WTC11 (cell line): ENCODE results near the gene MC2R. TPM values are rescaled to one million over a fixed set of nuclear protein-coding genes. Genes with fewer than 3 reads are reported as not detected.

Source experiments
- ATAC-seq: fragments of 200-7000 bp; cut with Tn5 transposase; 2 replicates; pipeline ENCODE4 v1.10.0; 2021; ENCODE audit warnings: mild to moderate bottlenecking, moderate library complexity
- CTCF ChIA-PET: fragments of 300-600 bp; sonication (Branson Sonifier 250); formaldehyde crosslinking; loops from one replicate; lab custom pipeline; 2021; ENCODE audit warnings: antibody characterized with exemption; lab: Charles Lee
- POLR2A ChIA-PET: fragments of 350-600 bp; sonication (Branson Sonifier 250); formaldehyde crosslinking; loops from one replicate; lab custom pipeline; 2021; ENCODE audit warnings: antibody characterized with exemption; lab: Charles Lee
- DNase-seq: peaks from one replicate; pipeline ENCODE4 v3.0.0; 2021; ENCODE audit warnings: low spot score
- H3K27ac Mint-ChIP-seq: 2 replicates; pipeline ENCODE4 v1.8.0; 2021; ENCODE audit warnings: mixed read lengths
- H3K27me3 Mint-ChIP-seq: 2 replicates; pipeline ENCODE4 v1.8.0; 2021; ENCODE audit warnings: low read depth, mild to moderate bottlenecking, moderate library complexity, mixed read lengths
- H3K36me3 Mint-ChIP-seq: 2 replicates; pipeline ENCODE4 v1.8.0; 2021; ENCODE audit warnings: mixed read lengths
- H3K4me1 Mint-ChIP-seq: 2 replicates; pipeline ENCODE4 v1.8.0; 2022; ENCODE audit warnings: mixed read lengths
- H3K4me3 Mint-ChIP-seq: 2 replicates; pipeline ENCODE4 v1.8.0; 2021; ENCODE audit warnings: mild to moderate bottlenecking, moderate library complexity, mixed read lengths
- H3K9me3 Mint-ChIP-seq: 2 replicates; pipeline ENCODE4 v1.8.0; 2021; ENCODE audit warnings: mixed read lengths
- FOXP1 ChIP-seq: sonication (generic); formaldehyde crosslinking; IDR thresholded peaks from 2 replicates; pipeline ENCODE4 v1.8.0; 2022; ENCODE audit warnings: missing genetic modification reagents, mild to moderate bottlenecking, moderate library complexity, borderline replicate concordance
- JUN ChIP-seq: sonication (generic); formaldehyde crosslinking; IDR thresholded peaks from 2 replicates; pipeline ENCODE4 v1.8.0; 2023; ENCODE audit warnings: mild to moderate bottlenecking, missing genetic modification reagents
- NFATC4 ChIP-seq: fragments of 250-450 bp; sonication (Bioruptor Pico); IDR thresholded peaks from 2 replicates; pipeline ENCODE4 v1.9.0; 2021; ENCODE audit warnings: mild to moderate bottlenecking
- NFYB ChIP-seq: sonication (generic); formaldehyde crosslinking; conservative IDR thresholded peaks from 2 replicates; pipeline ENCODE4 v1.8.0; 2022; ENCODE audit warnings: low read depth, missing genetic modification reagents
- PRRX2 ChIP-seq: fragments of 250-450 bp; sonication (Bioruptor Pico); IDR thresholded peaks from 2 replicates; pipeline ENCODE4 v1.8.0; 2021; ENCODE audit warnings: mild to moderate bottlenecking
- SMAD3 ChIP-seq: sonication (generic); formaldehyde crosslinking; IDR thresholded peaks from 2 replicates; pipeline ENCODE4 v1.8.0; 2022; ENCODE audit warnings: missing genetic modification reagents, mild to moderate bottlenecking, borderline replicate concordance
- TEAD4 ChIP-seq: sonication (generic); formaldehyde crosslinking; IDR thresholded peaks from 2 replicates; pipeline ENCODE4 v1.8.0; 2022; ENCODE audit warnings: mild to moderate bottlenecking, missing genetic modification reagents
- TP53 ChIP-seq: sonication (generic); formaldehyde crosslinking; IDR thresholded peaks from 2 replicates; pipeline ENCODE4 v1.8.1; 2023; ENCODE audit warnings: mild to moderate bottlenecking, missing genetic modification reagents
- ZBTB21 ChIP-seq: sonication (generic); formaldehyde crosslinking; IDR thresholded peaks from 2 replicates; pipeline ENCODE4 v1.8.1; 2023; ENCODE audit warnings: mild to moderate bottlenecking, missing genetic modification reagents, borderline replicate concordance
- ZNF138 ChIP-seq: sonication (generic); formaldehyde crosslinking; conservative IDR thresholded peaks from 2 replicates; pipeline ENCODE4 v1.8.1; 2022; ENCODE audit warnings: mild to moderate bottlenecking, moderate library complexity, missing genetic modification reagents
- ZNF219 ChIP-seq: sonication (generic); formaldehyde crosslinking; IDR thresholded peaks from 2 replicates; pipeline ENCODE4 v1.8.0; 2023; ENCODE audit warnings: missing genetic modification reagents, mild to moderate bottlenecking, borderline replicate concordance
- ZNF396 ChIP-seq: fragments of 250-450 bp; sonication (Bioruptor Pico); IDR thresholded peaks from 2 replicates; pipeline ENCODE4 v1.8.0; 2021; ENCODE audit warnings: mild to moderate bottlenecking, moderate library complexity, borderline replicate concordance
- total RNA-seq: library from RNA; stranded (reverse); gene quantifications from 3 replicates; pipeline ENCODE4 v1.2.3, GENCODE V29; 2021
- TF ChIP-seq, protein P1 (sequence below): sonication (generic); formaldehyde crosslinking; IDR thresholded peaks from 2 replicates; pipeline ENCODE4 v1.8.1; 2022; ENCODE audit warnings: low read depth, mild to moderate bottlenecking, moderate library complexity, missing genetic modification reagents, borderline replicate concordance
- TF ChIP-seq, protein P2 (sequence below): sonication (generic); formaldehyde crosslinking; IDR thresholded peaks from 2 replicates; pipeline ENCODE4 v1.8.1; 2023; ENCODE audit warnings: mild to moderate bottlenecking, missing genetic modification reagents, borderline replicate concordance
- TF ChIP-seq, protein P3 (sequence below): sonication (generic); formaldehyde crosslinking; conservative IDR thresholded peaks from 2 replicates; pipeline ENCODE4 v1.8.1; 2022; ENCODE audit warnings: mild to moderate bottlenecking, missing genetic modification reagents
- TF ChIP-seq, protein P4 (sequence below): sonication (generic); formaldehyde crosslinking; IDR thresholded peaks from 2 replicates; pipeline ENCODE4 v1.8.1; 2023; ENCODE audit warnings: mild to moderate bottlenecking, moderate library complexity, missing genetic modification reagents
- TF ChIP-seq, protein P5 (sequence below): sonication (generic); formaldehyde crosslinking; IDR thresholded peaks from 2 replicates; pipeline ENCODE4 v1.8.1; 2022; ENCODE audit warnings: mild to moderate bottlenecking, missing genetic modification reagents, moderate library complexity, borderline replicate concordance

MC2R gene
- total RNA-seq, 1 experiment from 2014 or later: not detected

DNA sequence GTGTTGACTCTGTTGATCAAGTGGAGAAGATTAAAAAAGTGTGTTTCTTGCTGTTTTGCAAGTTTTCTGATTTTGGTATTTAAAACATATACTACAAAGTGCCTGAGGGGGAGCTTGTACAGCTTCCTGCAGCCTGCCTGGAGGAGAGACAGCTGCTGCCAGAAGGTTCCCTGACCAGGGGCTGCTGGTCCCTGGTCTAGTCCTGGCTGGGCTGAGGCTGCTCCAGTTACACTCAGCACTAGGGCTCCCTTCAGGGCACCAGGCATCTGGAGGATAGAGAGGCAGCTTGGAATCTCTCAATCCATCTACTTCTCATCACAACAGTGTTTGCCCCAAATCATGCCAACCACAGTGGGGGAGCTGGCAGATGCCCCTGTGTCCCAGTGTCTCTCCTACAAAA is 4.8 kb downstream of the MC2R start:
- Mint-ChIP-seq H3K36me3 (no peaks in the 10 kb centered on the region), H3K4me1 (no peaks in the 10 kb centered on the region), H3K27me3 (no peaks in the 10 kb centered on the region), H3K27ac (no peak overlapping the region), H3K4me3 (no peak overlapping the region), H3K9me3 (no peaks in the 10 kb centered on the region)
- TF ChIP-seq ZNF396 (CRISPR knock-in tag) (no peak), JUN (CRISPR knock-in tag) (no peak), ZNF219 (CRISPR knock-in tag) (no peak), NFYB (CRISPR knock-in tag) (no peak), NFATC4 (CRISPR knock-in tag) (no peak), TEAD4 (CRISPR knock-in tag) (no peak), ZNF138 (CRISPR knock-in tag) (no peak), ZBTB21 (CRISPR knock-in tag) (no peak), PRRX2 (CRISPR knock-in tag) (no peak)
- TF ChIP-seq, protein P1, sequence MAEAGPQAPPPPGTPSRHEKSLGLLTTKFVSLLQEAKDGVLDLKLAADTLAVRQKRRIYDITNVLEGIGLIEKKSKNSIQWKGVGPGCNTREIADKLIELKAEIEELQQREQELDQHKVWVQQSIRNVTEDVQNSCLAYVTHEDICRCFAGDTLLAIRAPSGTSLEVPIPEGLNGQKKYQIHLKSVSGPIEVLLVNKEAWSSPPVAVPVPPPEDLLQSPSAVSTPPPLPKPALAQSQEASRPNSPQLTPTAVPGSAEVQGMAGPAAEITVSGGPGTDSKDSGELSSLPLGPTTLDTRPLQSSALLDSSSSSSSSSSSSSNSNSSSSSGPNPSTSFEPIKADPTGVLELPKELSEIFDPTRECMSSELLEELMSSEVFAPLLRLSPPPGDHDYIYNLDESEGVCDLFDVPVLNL (CRISPR knock-in tag): no peak
- TF ChIP-seq, protein P2, sequence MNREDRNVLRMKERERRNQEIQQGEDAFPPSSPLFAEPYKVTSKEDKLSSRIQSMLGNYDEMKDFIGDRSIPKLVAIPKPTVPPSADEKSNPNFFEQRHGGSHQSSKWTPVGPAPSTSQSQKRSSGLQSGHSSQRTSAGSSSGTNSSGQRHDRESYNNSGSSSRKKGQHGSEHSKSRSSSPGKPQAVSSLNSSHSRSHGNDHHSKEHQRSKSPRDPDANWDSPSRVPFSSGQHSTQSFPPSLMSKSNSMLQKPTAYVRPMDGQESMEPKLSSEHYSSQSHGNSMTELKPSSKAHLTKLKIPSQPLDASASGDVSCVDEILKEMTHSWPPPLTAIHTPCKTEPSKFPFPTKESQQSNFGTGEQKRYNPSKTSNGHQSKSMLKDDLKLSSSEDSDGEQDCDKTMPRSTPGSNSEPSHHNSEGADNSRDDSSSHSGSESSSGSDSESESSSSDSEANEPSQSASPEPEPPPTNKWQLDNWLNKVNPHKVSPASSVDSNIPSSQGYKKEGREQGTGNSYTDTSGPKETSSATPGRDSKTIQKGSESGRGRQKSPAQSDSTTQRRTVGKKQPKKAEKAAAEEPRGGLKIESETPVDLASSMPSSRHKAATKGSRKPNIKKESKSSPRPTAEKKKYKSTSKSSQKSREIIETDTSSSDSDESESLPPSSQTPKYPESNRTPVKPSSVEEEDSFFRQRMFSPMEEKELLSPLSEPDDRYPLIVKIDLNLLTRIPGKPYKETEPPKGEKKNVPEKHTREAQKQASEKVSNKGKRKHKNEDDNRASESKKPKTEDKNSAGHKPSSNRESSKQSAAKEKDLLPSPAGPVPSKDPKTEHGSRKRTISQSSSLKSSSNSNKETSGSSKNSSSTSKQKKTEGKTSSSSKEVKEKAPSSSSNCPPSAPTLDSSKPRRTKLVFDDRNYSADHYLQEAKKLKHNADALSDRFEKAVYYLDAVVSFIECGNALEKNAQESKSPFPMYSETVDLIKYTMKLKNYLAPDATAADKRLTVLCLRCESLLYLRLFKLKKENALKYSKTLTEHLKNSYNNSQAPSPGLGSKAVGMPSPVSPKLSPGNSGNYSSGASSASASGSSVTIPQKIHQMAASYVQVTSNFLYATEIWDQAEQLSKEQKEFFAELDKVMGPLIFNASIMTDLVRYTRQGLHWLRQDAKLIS (CRISPR knock-in tag): no peak
- TF ChIP-seq, protein P3, sequence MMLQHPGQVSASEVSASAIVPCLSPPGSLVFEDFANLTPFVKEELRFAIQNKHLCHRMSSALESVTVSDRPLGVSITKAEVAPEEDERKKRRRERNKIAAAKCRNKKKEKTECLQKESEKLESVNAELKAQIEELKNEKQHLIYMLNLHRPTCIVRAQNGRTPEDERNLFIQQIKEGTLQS (CRISPR knock-in tag): no peak
- ChIA-PET CTCF (interaction anchor here (1.6 to 2.6 kb wide), 2 partner anchors 15 to 86 kb away, joined by 4 to 9 read pairs; partner anchors contain the start of gene MC5R), POLR2A (no interaction called here)
- DNase-seq (no peak), ATAC-seq (no peak)

DNA sequence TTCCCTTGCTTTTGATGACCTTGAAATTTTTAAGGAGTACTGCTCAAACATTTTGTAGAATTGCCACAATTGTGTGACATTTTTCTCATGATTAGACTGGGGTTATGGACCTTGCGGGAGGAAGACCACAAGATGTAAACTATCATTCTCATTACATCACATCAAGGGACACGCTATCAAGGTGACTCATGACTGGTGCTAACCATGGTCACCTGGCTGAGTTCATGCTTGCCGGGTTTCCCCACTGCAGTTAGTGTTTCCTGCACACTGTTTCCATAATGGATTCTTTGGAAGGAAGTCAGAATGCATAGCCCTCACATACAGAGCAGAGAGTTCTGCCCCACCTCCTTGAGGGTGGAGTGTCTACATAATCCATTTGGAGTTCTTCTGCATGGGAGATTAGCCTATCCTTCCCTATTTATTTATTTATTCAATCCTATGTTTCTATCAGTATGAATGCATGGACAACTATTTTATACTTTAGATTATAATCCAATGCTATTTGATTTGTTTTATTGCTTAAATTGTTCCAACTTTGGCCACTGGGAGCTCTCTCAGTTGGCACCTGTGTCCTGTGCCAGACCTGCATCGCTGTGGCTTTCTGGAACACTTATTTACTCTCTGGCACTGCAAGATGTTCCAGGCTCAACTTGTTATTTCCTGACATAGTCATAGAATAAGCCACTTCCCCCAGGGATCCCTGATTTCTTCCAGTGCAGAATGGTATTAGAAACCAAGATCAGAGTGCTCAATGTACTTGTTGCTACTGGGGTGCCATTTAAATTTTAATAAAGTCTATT is 6.0 kb downstream of the MC2R start:
- POLR2A ChIA-PET: no interaction called here
- no peak overlapping the region for H3K4me3 Mint-ChIP-seq
- H3K36me3 Mint-ChIP-seq: no peaks in the 10 kb centered on the region
- TF ChIP-seq SMAD3 (CRISPR knock-in tag): no peak
- no peak for TF ChIP-seq FOXP1 (CRISPR knock-in tag)
- TF ChIP-seq, protein P4, sequence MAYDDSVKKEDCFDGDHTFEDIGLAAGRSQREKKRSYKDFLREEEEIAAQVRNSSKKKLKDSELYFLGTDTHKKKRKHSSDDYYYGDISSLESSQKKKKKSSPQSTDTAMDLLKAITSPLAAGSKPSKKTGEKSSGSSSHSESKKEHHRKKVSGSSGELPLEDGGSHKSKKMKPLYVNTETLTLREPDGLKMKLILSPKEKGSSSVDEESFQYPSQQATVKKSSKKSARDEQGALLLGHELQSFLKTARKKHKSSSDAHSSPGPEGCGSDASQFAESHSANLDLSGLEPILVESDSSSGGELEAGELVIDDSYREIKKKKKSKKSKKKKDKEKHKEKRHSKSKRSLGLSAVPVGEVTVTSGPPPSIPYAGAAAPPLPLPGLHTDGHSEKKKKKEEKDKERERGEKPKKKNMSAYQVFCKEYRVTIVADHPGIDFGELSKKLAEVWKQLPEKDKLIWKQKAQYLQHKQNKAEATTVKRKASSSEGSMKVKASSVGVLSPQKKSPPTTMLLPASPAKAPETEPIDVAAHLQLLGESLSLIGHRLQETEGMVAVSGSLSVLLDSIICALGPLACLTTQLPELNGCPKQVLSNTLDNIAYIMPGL (CRISPR knock-in tag): no peak
- TF ChIP-seq, protein P5, sequence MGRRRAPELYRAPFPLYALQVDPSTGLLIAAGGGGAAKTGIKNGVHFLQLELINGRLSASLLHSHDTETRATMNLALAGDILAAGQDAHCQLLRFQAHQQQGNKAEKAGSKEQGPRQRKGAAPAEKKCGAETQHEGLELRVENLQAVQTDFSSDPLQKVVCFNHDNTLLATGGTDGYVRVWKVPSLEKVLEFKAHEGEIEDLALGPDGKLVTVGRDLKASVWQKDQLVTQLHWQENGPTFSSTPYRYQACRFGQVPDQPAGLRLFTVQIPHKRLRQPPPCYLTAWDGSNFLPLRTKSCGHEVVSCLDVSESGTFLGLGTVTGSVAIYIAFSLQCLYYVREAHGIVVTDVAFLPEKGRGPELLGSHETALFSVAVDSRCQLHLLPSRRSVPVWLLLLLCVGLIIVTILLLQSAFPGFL (CRISPR knock-in tag): no peak
- TF ChIP-seq TP53: no peak
- TF ChIP-seq, all 79 proteins: peak for 0
- Mint-ChIP-seq H3K4me1 (no peaks in the 10 kb centered on the region), H3K27ac (no peak overlapping the region), H3K27me3 (no peaks in the 10 kb centered on the region), H3K9me3 (no peaks in the 10 kb centered on the region)
- DNase-seq: no peak
- no peak for ATAC-seq
- CTCF ChIA-PET: interaction anchor here (1.6 to 2.6 kb wide), 2 partner anchors 14 to 85 kb away, joined by 4 to 9 read pairs; partner anchors contain the start of gene MC5R
